ENCODE measurements around the gene SUSD2. TPM values are rescaled to one million over a fixed set of nuclear protein-coding genes. Genes with fewer than 3 reads are reported as not detected.

The SUSD2 gene
- total and polyA plus RNA-seq, 9 of the 15 experiments (the other 6 are each of a cell fraction or from before 2014, with no cell fraction given) = 0.01 to 0.16 (median 0.04) TPM; not detected in 4

DNA sequence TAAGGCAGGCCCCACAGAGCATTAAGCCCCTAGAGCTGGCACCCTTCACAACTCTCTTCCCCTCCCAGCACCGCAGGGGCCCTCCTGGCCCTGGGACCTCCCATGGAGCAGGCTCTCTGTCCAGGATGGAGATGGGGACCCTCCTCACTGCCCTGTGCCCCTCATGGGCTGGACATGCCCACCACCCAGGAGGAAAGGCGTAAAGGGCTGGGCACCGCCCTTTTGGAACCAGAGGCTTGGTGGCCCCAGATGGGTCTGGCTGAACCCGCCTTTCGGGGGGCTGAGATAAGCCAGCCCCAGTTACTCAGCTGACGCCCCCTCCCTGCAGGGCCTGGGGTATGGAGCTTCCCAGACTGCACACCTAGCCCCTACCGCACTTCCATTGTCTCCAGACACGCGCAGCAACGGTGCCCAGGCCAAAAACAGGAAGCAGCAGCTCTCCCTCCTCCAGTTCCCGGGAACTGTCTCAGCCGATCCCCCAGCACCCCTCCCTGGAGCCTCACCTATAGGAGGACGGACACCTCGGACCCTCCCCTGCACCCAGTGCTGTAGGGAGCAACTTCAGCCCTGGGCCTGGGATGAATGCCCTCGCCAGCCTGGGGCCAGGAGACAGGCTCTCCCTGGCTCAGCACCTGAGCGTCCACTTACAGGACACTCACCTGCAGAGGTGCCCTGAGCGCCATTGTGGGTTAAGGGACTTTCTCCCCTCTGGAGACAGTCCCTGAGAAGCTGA lies 1.6 kb upstream of the SUSD2 start:
- BruUV-seq (replicated peaks) = no TSS peak
- H3K9ac ChIP-seq (ENCODE audit: insufficient read depth in 1 of 2, low read depth in 2 of 2, low read length in 2 of 2) = no peak overlapping the region

GRCh38 chr22:24180316-24181087 lies 785 bp upstream of the SUSD2 start:
- no peak overlapping the region for H3K9ac ChIP-seq (ENCODE audit: insufficient read depth in 1 of 2, low read depth in 2 of 2, low read length in 2 of 2)
- no peaks in the 10 kb centered on the region for H3K9me1 ChIP-seq (ENCODE audit: control insufficient read depth, insufficient read depth, low read length)
- in situ Hi-C loops (cut with MboI) (no loop called here), intact Hi-C loops (cut with micrococcal nuclease) (loop anchor here (10.0 kb wide), 2 partner anchors 226 to 344 kb away; no protein-coding TSS in a partner anchor)
- TF ChIP-seq POLR2G (IDR thresholded peaks at IDR 0.05; ENCODE audit: low read depth, low read length) = 0 out of 2 replicates have a peak, but pooled peaks have one; percentile 10
- TF ChIP-seq, protein P1, sequence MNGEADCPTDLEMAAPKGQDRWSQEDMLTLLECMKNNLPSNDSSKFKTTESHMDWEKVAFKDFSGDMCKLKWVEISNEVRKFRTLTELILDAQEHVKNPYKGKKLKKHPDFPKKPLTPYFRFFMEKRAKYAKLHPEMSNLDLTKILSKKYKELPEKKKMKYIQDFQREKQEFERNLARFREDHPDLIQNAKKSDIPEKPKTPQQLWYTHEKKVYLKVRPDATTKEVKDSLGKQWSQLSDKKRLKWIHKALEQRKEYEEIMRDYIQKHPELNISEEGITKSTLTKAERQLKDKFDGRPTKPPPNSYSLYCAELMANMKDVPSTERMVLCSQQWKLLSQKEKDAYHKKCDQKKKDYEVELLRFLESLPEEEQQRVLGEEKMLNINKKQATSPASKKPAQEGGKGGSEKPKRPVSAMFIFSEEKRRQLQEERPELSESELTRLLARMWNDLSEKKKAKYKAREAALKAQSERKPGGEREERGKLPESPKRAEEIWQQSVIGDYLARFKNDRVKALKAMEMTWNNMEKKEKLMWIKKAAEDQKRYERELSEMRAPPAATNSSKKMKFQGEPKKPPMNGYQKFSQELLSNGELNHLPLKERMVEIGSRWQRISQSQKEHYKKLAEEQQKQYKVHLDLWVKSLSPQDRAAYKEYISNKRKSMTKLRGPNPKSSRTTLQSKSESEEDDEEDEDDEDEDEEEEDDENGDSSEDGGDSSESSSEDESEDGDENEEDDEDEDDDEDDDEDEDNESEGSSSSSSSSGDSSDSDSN (IDR thresholded peaks at IDR 0.05; ENCODE audit: borderline replicate concordance in 1 of 2, low read depth in 2 of 2, low read length in 2 of 2) = no peak
- TF ChIP-seq ZNF239 (CRISPR knock-in tag; IDR thresholded peaks at IDR 0.05) = no peak
- no peak for TF ChIP-seq GABPA (tag; conservative IDR thresholded peaks at IDR 0.05; ENCODE audit: low read depth)
- no TSS peak for BruUV-seq (replicated peaks)
- no peaks in the 10 kb centered on the region for H3K9me3 ChIP-seq (replicated peaks; ENCODE audit: control insufficient read depth, insufficient read depth, low read depth, low read length)
- FAIRE-seq (no peak), ATAC-seq (no peak), DNase-seq (ENCODE audit: extremely low read depth in 1 of 4, low spot score in 3 of 4) (no peak)
- CTCF ChIA-PET (ENCODE audit: low intra/inter-chr PET ratio) = no interaction called here
- no peak overlapping the region for H3K27ac ChIP-seq (ENCODE audit: extremely low read depth, low read depth, low read length)
- H3K36me3 ChIP-seq (ENCODE audit: control insufficient read depth, insufficient read depth, low read length) = peaks cover 11% of the 10 kb centered on the region; the same call in 1 of the 3 replicates
- WGBS (ENCODE audit: insufficient coverage, low coverage, missing lambda C conversion rate) = 52% methylated on average over 10 of the region's 16 CpGs
- POLR2A ChIA-PET = interaction anchor here (0.6 to 0.8 kb wide), 2 partner anchors 371 to 731 kb away, joined by 5 read pairs; no protein-coding TSS in a partner anchor
- no peak overlapping the region for H3K4me3 ChIP-seq
- no peak overlapping the region for H2AFZ ChIP-seq (ENCODE audit: low read depth, low read length)
- H3K79me2 ChIP-seq (ENCODE audit: control insufficient read depth, insufficient read depth, low read length) = no peaks in the 10 kb centered on the region
- 0 out of 2 replicates have a peak, but pooled peaks cover 6% of the 10 kb centered on the region for H4K20me1 ChIP-seq (replicated peaks; ENCODE audit: control insufficient read depth, insufficient read depth, low read length)
- H3K27me3 ChIP-seq (ENCODE audit: control insufficient read depth in 2 of 2, insufficient read depth in 2 of 2, low read length in 2 of 2) = peaks cover 2 to 6% of the 10 kb centered on the region in 2 experiments; a peak in 2 of 5 replicates
- H3K4me1 ChIP-seq (replicated peaks in 1 of 2; ENCODE audit: control insufficient read depth in 2 of 2, insufficient read depth in 2 of 2, low read length in 2 of 2) = peaks cover 0 to 33% of the 10 kb centered on the region in 2 experiments; a peak in 2 of 5 replicates
- no peak overlapping the region for H3K4me2 ChIP-seq (ENCODE audit: insufficient read depth, low read length)

More for the DNA sequence above, 1.6 kb upstream of the SUSD2 start:
- no peaks in the 10 kb centered on the region for H3K9me1 ChIP-seq (ENCODE audit: control insufficient read depth, insufficient read depth, low read length)
- no peak overlapping the region for H3K4me3 ChIP-seq
- DNase-seq (ENCODE audit: extremely low read depth in 1 of 4, low spot score in 3 of 4) = no peak
- no peak for TF ChIP-seq PURB (CRISPR knock-in tag; IDR thresholded peaks at IDR 0.05; ENCODE audit: low read depth)
- peaks cover 17% of the 10 kb centered on the region; the same call in 1 of the 3 replicates for H3K36me3 ChIP-seq (ENCODE audit: control insufficient read depth, insufficient read depth, low read length)
- ChIA-PET POLR2A (interaction anchor here (0.6 kb wide), 2 partner anchors 25 to 730 kb away, joined by 3 to 5 read pairs; no protein-coding TSS in a partner anchor), CTCF (ENCODE audit: low intra/inter-chr PET ratio) (interaction anchor here (0.6 kb wide), 1 partner anchor 46 kb away, joined by 3 read pairs; no protein-coding TSS in a partner anchor)
- no peak overlapping the region for H2AFZ ChIP-seq (ENCODE audit: low read depth, low read length)
- no peaks in the 10 kb centered on the region for H3K9me3 ChIP-seq (replicated peaks; ENCODE audit: control insufficient read depth, insufficient read depth, low read depth, low read length)
- intact Hi-C loops (cut with micrococcal nuclease) = loop anchor here (10.0 kb wide), 2 partner anchors 225 to 345 kb away; no protein-coding TSS in a partner anchor
- no peak for FAIRE-seq
- peaks cover 0 to 33% of the 10 kb centered on the region in 2 experiments; a peak in 2 of 5 replicates for H3K4me1 ChIP-seq (replicated peaks in 1 of 2; ENCODE audit: control insufficient read depth in 2 of 2, insufficient read depth in 2 of 2, low read length in 2 of 2)
- 73% methylated on average over 9 of the region's 17 CpGs for WGBS (ENCODE audit: insufficient coverage, low coverage, missing lambda C conversion rate)
- H4K20me1 ChIP-seq (replicated peaks; ENCODE audit: control insufficient read depth, insufficient read depth, low read length) = peaks cover 9% of the 10 kb centered on the region; the same call in 1 of the 2 replicates
- peaks cover 2 to 6% of the 10 kb centered on the region in 2 experiments; a peak in 2 of 5 replicates for H3K27me3 ChIP-seq (ENCODE audit: control insufficient read depth in 2 of 2, insufficient read depth in 2 of 2, low read length in 2 of 2)
- no peak overlapping the region for H3K27ac ChIP-seq (ENCODE audit: extremely low read depth, low read depth, low read length)
- no peaks in the 10 kb centered on the region for H3K79me2 ChIP-seq (ENCODE audit: control insufficient read depth, insufficient read depth, low read length)
- in situ Hi-C loops (cut with MboI) = loop anchor here (10.0 kb wide), 1 partner anchor 225 kb away; no protein-coding TSS in a partner anchor
- H3K4me2 ChIP-seq (ENCODE audit: insufficient read depth, low read length) = no peak overlapping the region
- no peak for ATAC-seq
